Measurements from ENCODE around the gene PRSS58. TPM values are rescaled to one million over a fixed set of nuclear protein-coding genes. Genes with fewer than 3 reads are reported as not detected.

Gene PRSS58
- total RNA-seq, 1 experiment from 2014 or later, result not detected

- DNase-seq (ENCODE audit: low read depth), result no peak
These were observed 29.2 kb downstream of the PRSS58 start for GRCh38 chr7:142228537-142229104.

Small RNA genes within 50 kb of the gene (small RNA-seq; reads per million reads assigned to genes)
- not detected for gene TRBV1

Other genes starting within 250 kb of the PRSS58 start
- 0.03 and 0.05 TPM in 2 replicates for gene MGAM2, start 146.3 kb downstream of the PRSS58 start, total RNA-seq (2014; rRNA removed; shearing (Covaris generic))